ENCODE measurements around the gene EIF5.

GRCh38 chr14:103360548-103360947 lies 26.5 kb downstream of the EIF5 start:
- TF ChIP-seq CTCF (optimal IDR thresholded peaks at IDR 0.05 in 1 of 3, IDR thresholded peaks at IDR 0.05 in 1 of 3, conservative IDR thresholded peaks at IDR 0.05 in 1 of 3; ENCODE audit: extremely low read depth in 1 of 3, insufficient read depth in 2 of 3, low read length in 3 of 3) (no peak), EZH2 (IDR thresholded peaks at IDR 0.05; ENCODE audit: low read length) (no peak)

Data from keratinocyte (primary cell).